ENCODE data around the gene WDR33.

Gene WDR33

DNA sequence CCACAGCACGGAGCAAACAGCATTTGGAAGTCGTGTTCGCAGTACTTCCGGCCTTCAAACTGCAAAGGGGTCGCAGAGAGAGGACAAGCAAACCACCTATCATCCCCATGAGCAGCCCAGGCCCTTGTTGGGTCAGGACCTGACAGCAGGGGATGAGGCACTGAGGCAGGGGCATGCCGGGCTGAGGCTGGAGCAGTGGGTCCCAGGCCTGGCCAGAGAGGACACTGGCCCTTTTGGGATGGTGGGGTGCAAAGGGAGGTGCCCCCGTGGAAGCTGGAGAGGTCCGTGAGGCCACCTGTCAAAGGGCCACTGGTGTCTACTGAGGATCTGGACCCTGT, 156.2 kb downstream of the WDR33 start:
- DNase-seq (ENCODE audit: low spot score) = no peak

DNA sequence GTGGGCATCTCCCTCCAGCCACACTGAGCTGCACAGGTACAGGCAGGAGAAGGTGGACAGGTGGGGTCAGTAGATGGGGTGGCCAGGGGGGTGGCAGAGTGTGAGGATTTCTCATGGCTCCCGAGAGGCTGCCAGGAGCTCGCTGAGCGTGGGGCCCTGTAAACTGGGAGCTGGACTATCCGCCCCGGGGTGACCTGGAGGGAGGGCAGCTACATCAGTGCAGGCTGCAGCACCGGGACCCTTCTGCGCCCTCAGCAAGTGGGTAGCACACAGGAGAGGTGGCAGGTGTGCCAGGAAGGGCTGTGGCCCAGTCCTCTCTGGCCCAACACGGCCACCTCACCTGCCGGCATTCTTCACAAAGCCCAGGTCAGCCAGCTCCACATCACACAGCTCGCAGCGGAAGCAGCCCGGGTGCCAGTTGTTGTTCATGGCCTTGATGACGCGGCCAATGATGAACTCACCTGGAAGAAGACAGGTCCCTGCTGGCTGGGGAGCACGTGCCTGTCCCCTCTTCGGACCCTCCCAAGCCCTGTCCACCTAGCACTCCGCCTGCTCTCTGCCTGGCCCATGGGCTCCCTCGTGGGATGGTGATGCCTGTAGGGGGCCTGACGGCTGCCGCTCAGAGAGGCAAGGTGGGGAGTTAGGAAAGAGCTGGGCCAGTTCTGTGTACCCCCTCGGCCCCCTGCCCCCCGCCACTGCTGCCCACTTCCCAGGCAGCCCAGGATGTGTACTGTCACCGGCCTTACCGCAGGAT, 156.7 kb downstream of the WDR33 start:
- DNase-seq (ENCODE audit: low spot score) = no peak

DNA sequence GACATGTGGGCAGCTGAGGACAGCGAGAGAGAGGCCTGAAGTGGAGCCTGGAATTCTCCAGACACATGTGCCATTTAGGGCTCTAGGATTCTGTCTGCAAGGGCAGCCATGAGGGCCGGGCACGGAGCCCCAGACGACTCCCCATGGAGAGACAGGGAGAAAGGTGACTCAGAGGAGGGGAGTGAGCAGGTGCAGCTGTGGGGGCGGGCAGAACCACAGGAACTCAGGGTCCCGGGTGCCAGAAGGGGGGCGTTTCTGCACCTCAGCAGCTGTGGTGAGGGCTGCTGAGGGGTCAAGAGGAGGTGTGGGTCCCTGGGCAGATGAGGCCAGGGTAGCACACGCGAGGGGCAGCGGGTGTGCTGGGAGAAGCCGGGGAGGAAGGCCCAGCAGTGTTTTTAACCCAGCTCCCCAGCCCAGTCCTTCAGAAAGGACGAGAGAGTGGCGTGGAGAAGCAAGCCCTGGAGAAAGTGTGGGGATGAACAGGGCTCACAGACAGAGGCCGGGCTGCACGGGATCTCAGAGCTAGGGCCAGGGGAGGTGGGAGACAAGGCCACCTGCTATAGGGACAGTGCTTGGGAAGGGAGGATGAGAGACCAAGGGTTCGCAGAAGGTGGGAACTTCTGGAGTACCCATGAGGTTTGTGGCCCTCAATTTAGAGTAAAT, 157.4 kb downstream of the WDR33 start:
- DNase-seq (ENCODE audit: low spot score) = no peak

DNA sequence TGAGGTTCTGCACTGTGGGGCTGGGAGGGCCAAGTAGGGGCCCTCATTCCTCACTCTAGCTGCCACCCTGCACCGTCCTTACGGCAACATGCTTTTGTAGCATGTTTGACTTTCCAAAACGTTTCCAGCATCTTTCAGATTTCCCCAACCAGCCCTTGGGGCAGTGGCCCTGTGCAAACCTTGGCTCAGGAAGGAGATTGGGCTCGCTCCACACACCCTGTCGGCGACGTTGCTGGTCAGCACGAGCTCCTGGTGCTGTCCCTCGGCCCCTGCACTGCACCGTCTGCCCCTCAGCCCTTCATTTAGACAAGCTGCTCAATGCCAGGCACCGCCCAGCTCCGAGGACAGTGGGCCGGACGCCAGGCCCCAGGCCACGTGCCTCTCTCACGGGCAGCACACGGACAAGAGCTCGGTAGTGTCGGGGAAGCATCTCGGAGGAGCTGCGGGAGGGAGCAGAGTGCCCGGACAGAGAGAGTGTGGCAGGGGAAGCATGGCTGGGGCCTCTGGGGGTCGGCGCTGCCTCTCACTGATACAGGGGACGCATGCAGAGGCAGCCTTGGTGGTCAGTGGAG, 158.1 kb downstream of the WDR33 start:
- no peak for DNase-seq (ENCODE audit: low spot score)

DNA sequence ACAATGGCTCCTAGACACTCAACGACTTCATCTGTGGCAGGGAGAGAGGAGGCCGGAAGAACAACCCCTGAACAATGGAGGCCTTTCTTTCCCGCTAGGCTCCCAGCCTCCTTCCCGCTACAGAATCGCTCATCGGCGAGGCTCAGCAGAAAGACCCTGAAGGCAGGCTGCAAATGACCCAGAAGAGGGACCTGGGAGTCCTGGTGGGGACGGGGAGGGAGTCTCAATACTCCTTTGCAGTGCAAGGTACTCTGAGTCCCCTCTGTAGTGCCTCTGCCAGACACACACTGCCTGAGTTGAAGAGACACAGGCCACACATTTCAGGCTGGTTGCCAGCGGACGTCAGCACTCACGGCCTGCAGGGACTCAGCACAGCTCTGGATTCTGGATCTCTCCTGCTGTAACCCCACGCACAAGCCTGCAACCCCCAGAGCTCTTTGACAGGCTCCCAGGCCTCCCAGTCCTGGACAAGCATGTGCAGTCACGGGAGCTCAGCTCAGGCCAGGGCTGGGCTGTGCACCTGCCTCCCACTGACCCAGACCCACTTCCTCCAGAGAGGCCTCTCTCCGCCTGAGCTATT, 158.9 kb downstream of the WDR33 start:
- DNase-seq (ENCODE audit: low spot score) = no peak

DNA sequence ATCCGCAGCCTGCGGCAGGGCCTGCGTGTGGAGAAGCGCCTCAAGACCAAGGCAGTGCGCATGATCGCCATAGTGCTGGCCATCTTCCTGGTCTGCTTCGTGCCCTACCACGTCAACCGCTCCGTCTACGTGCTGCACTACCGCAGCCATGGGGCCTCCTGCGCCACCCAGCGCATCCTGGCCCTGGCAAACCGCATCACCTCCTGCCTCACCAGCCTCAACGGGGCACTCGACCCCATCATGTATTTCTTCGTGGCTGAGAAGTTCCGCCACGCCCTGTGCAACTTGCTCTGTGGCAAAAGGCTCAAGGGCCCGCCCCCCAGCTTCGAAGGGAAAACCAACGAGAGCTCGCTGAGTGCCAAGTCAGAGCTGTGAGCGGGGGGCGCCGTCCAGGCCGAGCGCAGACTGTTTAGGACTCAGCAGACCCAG, 159.6 kb downstream of the WDR33 start:
- DNase-seq (ENCODE audit: low spot score) = no peak

All from hematopoietic multipotent progenitor cell treated with erythropoietin and hydrocortisone succinate and interleukin-3 and kit ligand, for 17 days (in vitro differentiated cells).